CD4-positive, alpha-beta T cell (primary cell): ENCODE data around the gene PRPF31. TPM values are rescaled to one million over a fixed set of nuclear protein-coding genes. Genes with fewer than 3 reads are reported as not detected.
A peak's percentile ranks its signal among the peaks of the same experiment; 100 is the strongest.

Experiments used
- ATAC-seq: fragments of 200-7000 bp; cut with Tn5 transposase; one replicate; pipeline ENCODE4 v1.10.0; 2022; ENCODE audit warnings: mild to moderate bottlenecking; ENCODE audit not compliant: poor library complexity
- CTCF ChIA-PET: fragments of 350-600 bp; sonication (Branson Sonifier 250); formaldehyde crosslinking; loops from one replicate; lab custom pipeline; 2021; ENCODE audit warnings: antibody characterized with exemption, inconsistent platforms; lab: Charles Lee
- POLR2A ChIA-PET: fragments of 350-600 bp; sonication (Branson Sonifier 250); formaldehyde crosslinking; loops from one replicate; lab custom pipeline; 2021; ENCODE audit warnings: antibody characterized with exemption, inconsistent platforms; lab: Charles Lee
- DNase-seq, 14 experiments: peaks; one replicate each; pipeline ENCODE4 v3.0.0-alpha.2; 2013 to 2020; ENCODE audit warnings: mixed read lengths in 2 of 14
- H3K27ac ChIP-seq, 2 donors: one replicate each; pipeline versions ENCODE4 v1.5.1 to v1.7.0; 2013; ENCODE audit warnings: low read length in 2 of 2, low read depth in 1 of 2, mild to moderate bottlenecking in 1 of 2
- H3K27me3 ChIP-seq, 2 experiments: 1 replicate in 1 of 2; 2 replicates in 1 of 2; pipeline versions ENCODE4 v1.6.1 to v1.7.0; 2013; ENCODE audit warnings: low read length in 2 of 2, control low read depth in 1 of 2, mild to moderate bottlenecking in 1 of 2, moderate library complexity in 1 of 2; ENCODE audit not compliant: insufficient read depth in 2 of 2, control insufficient read depth in 1 of 2
- H3K36me3 ChIP-seq: one replicate; pipeline ENCODE4 v1.6.1; 2013; ENCODE audit warnings: low read length, control low read depth; ENCODE audit not compliant: insufficient read depth
- H3K4me1 ChIP-seq: one replicate; pipeline ENCODE4 v1.6.1; 2013; ENCODE audit warnings: low read length, control low read depth; ENCODE audit not compliant: insufficient read depth
- H3K4me3 ChIP-seq: one replicate; pipeline ENCODE4 v1.5.1; 2013; ENCODE audit warnings: mild to moderate bottlenecking, low read length, moderate library complexity
- H3K9me3 ChIP-seq, 2 experiments: 1 replicate in 1 of 2; 2 replicates in 1 of 2; pipeline versions ENCODE4 v1.6.1 to v1.7.0; 2013; ENCODE audit warnings: low read length in 2 of 2, mild to moderate bottlenecking in 2 of 2, control low read depth in 1 of 2, moderate library complexity in 1 of 2; ENCODE audit not compliant: control insufficient read depth in 1 of 2, insufficient read depth in 1 of 2
- H3K27ac Mint-ChIP-seq: one replicate; pipeline ENCODE4 v1.8.0; 2020; ENCODE audit warnings: mixed read lengths
- H3K27me3 Mint-ChIP-seq: one replicate; pipeline ENCODE4 v1.8.0; 2021; ENCODE audit warnings: mixed read lengths
- H3K36me3 Mint-ChIP-seq: one replicate; pipeline ENCODE4 v1.8.0; 2021; ENCODE audit warnings: low read depth, mixed read lengths
- H3K4me1 Mint-ChIP-seq: one replicate; pipeline ENCODE4 v1.8.0; 2021; ENCODE audit warnings: low read depth, mixed read lengths
- H3K4me3 Mint-ChIP-seq: one replicate; pipeline ENCODE4 v1.8.0; 2020; ENCODE audit warnings: mild to moderate bottlenecking, mixed read lengths
- H3K9me3 Mint-ChIP-seq: one replicate; pipeline ENCODE4 v1.8.0; 2020; ENCODE audit warnings: mixed read lengths
- intact Hi-C, 2 experiments: fragments of 100-400 bp; cut with DNase I in 1 of 2; cut with micrococcal nuclease in 1 of 2; formaldehyde crosslinking; loops; one replicate each; pipeline versions ENCODE4 v1.15.1 to v1.9.0; 2023 to 2025; cut with DNase I, micrococcal nuclease
- total RNA-seq, 174 experiments: library from RNA in 2 of 174; stranded (reverse) in 2 of 174; gene quantifications; one replicate each; pipeline ENCODE4 v1.2.3 and lab custom pipeline; 2021 to 2026
- TF ChIP-seq, protein P1 (sequence below): fragments of 200-600 bp; IDR thresholded peaks from one replicate; pipeline ENCODE4 v1.8.0; 2022; ENCODE audit warnings: antibody characterized with exemption, mild to moderate bottlenecking

PRPF31 gene
- total RNA-seq, 2 experiments from 2014 or later, result 52.9 to 55.9 TPM

GRCh38 chr19:54105796-54106195, 9.8 kb upstream of the PRPF31 start:
- no peaks in the 10 kb centered on the region for H3K9me3 ChIP-seq
- intact Hi-C loops, result loop anchor here in 1 of 2 experiments (10.0 kb wide), 2 partner anchors 241 to 581 kb away; partner anchors contain the start of gene MYADM
- Mint-ChIP-seq H3K4me3 (peak overlapping the region; percentile 20), H3K36me3 (peaks cover 51% of the 10 kb centered on the region), H3K4me1 (peaks cover 23% of the 10 kb centered on the region), H3K27ac (no peak overlapping the region), H3K9me3 (no peaks in the 10 kb centered on the region), H3K27me3 (no peaks in the 10 kb centered on the region)
- TF ChIP-seq, protein P1, sequence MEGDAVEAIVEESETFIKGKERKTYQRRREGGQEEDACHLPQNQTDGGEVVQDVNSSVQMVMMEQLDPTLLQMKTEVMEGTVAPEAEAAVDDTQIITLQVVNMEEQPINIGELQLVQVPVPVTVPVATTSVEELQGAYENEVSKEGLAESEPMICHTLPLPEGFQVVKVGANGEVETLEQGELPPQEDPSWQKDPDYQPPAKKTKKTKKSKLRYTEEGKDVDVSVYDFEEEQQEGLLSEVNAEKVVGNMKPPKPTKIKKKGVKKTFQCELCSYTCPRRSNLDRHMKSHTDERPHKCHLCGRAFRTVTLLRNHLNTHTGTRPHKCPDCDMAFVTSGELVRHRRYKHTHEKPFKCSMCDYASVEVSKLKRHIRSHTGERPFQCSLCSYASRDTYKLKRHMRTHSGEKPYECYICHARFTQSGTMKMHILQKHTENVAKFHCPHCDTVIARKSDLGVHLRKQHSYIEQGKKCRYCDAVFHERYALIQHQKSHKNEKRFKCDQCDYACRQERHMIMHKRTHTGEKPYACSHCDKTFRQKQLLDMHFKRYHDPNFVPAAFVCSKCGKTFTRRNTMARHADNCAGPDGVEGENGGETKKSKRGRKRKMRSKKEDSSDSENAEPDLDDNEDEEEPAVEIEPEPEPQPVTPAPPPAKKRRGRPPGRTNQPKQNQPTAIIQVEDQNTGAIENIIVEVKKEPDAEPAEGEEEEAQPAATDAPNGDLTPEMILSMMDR, result no peak
- no peaks in the 10 kb centered on the region for H3K27me3 ChIP-seq
- peaks cover 48% of the 10 kb centered on the region for H3K36me3 ChIP-seq
- H3K27ac ChIP-seq, result no peak overlapping the region
- no peak for ATAC-seq
- ChIA-PET CTCF (no interaction called here), POLR2A (interaction anchor here (1.0 kb wide), 1 partner anchor 84 kb away, joined by 3 read pairs; the partner anchor contains the start of gene MBOAT7)
- H3K4me3 ChIP-seq, result no peak overlapping the region
- peak in 2 of 14 experiments; percentile 12 to 16 for DNase-seq
- H3K4me1 ChIP-seq, result peaks cover 24% of the 10 kb centered on the region

GRCh38 chr19:54106716-54107115, 8.8 kb upstream of the PRPF31 start:
- peaks cover 17% of the 10 kb centered on the region for H3K4me1 Mint-ChIP-seq
- no peaks in the 10 kb centered on the region for H3K27me3 Mint-ChIP-seq
- peaks cover 24% of the 10 kb centered on the region for H3K4me1 ChIP-seq
- H3K36me3 ChIP-seq, result peaks cover 51% of the 10 kb centered on the region
- no peaks in the 10 kb centered on the region for H3K9me3 Mint-ChIP-seq
- H3K4me3 Mint-ChIP-seq, result no peak overlapping the region
- H3K27ac Mint-ChIP-seq, result no peak overlapping the region
- H3K4me3 ChIP-seq, result no peak overlapping the region
- H3K36me3 Mint-ChIP-seq, result peaks cover 54% of the 10 kb centered on the region
- intact Hi-C loops, result loop anchor here in 1 of 2 experiments (10.0 kb wide), 2 partner anchors 242 to 582 kb away; partner anchors contain the start of gene MYADM
- ChIA-PET POLR2A (no interaction called here), CTCF (no interaction called here)
- TF ChIP-seq, protein P1, result no peak
- H3K9me3 ChIP-seq, result no peaks in the 10 kb centered on the region
- H3K27ac ChIP-seq, result no peak overlapping the region
- DNase-seq, result peak in 1 of 14 experiments; percentile 13
- no peaks in the 10 kb centered on the region for H3K27me3 ChIP-seq
- ATAC-seq, result no peak

GRCh38 chr19:54107876-54108490, 7.6 kb upstream of the PRPF31 start:
- ChIA-PET POLR2A (no interaction called here), CTCF (no interaction called here)
- peaks cover 49% of the 10 kb centered on the region for H3K36me3 Mint-ChIP-seq
- Histone ChIP-seq H3K4me3 (no peak overlapping the region), H3K27me3 (no peaks in the 10 kb centered on the region), H3K27ac (no peak overlapping the region), H3K36me3 (peaks cover 51% of the 10 kb centered on the region), H3K9me3 (no peaks in the 10 kb centered on the region), H3K4me1 (peaks cover 18% of the 10 kb centered on the region)
- peaks cover 9% of the 10 kb centered on the region for H3K4me1 Mint-ChIP-seq
- intact Hi-C loops, result loop anchor here in 1 of 2 experiments (10.0 kb wide), 2 partner anchors 243 to 583 kb away; partner anchors contain the start of gene MYADM
- DNase-seq, result peak in 1 of 14 experiments; percentile 17
- no peak for ATAC-seq
- H3K27ac Mint-ChIP-seq, result no peak overlapping the region
- no peaks in the 10 kb centered on the region for H3K27me3 Mint-ChIP-seq
- H3K4me3 Mint-ChIP-seq, result peak overlapping the region; percentile 10
- H3K9me3 Mint-ChIP-seq, result no peaks in the 10 kb centered on the region
- TF ChIP-seq, protein P1, result no peak
